Bronchial epithelial cell (primary cell): ENCODE data around the gene COL21A1. TPM values are rescaled to one million over a fixed set of nuclear protein-coding genes. Genes with fewer than 3 reads are reported as not detected.

Source experiments
- DNase-seq: peaks from one replicate; pipeline ENCODE4 v3.0.0-alpha.2; 2010; ENCODE audit warnings: low read depth
- FAIRE-seq: peaks from 2 replicates; lab custom pipeline; 2011; peaks lifted over from hg19 to GRCh38; lab: Jason Lieb, UNC
- H3K27me3 ChIP-seq: 2 replicates; pipeline ENCODE4 v1.5.1; 2011; ENCODE audit warnings: low read length; ENCODE audit not compliant: control insufficient read depth, insufficient read depth
- H3K36me3 ChIP-seq: 2 replicates; pipeline ENCODE4 v1.5.1; 2011; ENCODE audit warnings: low read length; ENCODE audit not compliant: control insufficient read depth, insufficient read depth
- H3K4me3 ChIP-seq: 2 replicates; pipeline ENCODE4 v1.5.1; 2011; ENCODE audit warnings: mild to moderate bottlenecking, low read depth, low read length, control low read depth
- total RNA-seq: library from RNA; depleted of rRNA; stranded (reverse); fragments of >200 nt; gene quantifications from 2 replicates; pipeline ENCODE4 v1.2.1, GENCODE V29; 2014
- TF ChIP-seq, protein P1 (sequence below): IDR thresholded peaks from 2 replicates; pipeline ENCODE4 v1.5.1; 2011; ENCODE audit warnings: mild to moderate bottlenecking, moderate library complexity, low read length, control low read depth, inconsistent platforms; ENCODE audit not compliant: insufficient read depth, severe bottlenecking

Gene COL21A1
- total RNA-seq, 1 donor from 2014 or later: 8.2 TPM

DNA sequence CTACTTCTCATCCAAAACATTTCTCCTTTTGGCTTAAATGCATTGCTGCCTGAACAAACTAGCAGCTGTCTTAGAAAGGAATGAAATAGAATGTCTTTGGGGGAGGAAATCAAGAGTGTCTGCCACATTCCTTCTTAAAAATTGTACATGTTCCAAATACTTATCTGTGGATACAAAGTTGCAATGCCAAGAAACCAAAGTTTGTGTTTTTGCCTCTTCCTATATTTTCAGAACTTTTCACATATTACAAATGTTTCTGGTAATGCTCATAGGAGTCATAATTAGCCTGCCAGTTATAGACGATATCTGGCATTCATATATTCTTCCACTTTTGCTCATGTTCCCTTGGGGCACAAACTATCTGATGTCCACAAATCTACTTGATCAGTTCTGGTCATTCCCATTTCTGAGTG, 206.5 kb downstream of the COL21A1 start:
- H3K4me3 ChIP-seq: no peak overlapping the region
- TF ChIP-seq, protein P1, sequence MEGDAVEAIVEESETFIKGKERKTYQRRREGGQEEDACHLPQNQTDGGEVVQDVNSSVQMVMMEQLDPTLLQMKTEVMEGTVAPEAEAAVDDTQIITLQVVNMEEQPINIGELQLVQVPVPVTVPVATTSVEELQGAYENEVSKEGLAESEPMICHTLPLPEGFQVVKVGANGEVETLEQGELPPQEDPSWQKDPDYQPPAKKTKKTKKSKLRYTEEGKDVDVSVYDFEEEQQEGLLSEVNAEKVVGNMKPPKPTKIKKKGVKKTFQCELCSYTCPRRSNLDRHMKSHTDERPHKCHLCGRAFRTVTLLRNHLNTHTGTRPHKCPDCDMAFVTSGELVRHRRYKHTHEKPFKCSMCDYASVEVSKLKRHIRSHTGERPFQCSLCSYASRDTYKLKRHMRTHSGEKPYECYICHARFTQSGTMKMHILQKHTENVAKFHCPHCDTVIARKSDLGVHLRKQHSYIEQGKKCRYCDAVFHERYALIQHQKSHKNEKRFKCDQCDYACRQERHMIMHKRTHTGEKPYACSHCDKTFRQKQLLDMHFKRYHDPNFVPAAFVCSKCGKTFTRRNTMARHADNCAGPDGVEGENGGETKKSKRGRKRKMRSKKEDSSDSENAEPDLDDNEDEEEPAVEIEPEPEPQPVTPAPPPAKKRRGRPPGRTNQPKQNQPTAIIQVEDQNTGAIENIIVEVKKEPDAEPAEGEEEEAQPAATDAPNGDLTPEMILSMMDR: no peak
- no peaks in the 10 kb centered on the region for H3K27me3 ChIP-seq
- FAIRE-seq (no peak), DNase-seq (no peak)
- H3K36me3 ChIP-seq: no peaks in the 10 kb centered on the region

DNA sequence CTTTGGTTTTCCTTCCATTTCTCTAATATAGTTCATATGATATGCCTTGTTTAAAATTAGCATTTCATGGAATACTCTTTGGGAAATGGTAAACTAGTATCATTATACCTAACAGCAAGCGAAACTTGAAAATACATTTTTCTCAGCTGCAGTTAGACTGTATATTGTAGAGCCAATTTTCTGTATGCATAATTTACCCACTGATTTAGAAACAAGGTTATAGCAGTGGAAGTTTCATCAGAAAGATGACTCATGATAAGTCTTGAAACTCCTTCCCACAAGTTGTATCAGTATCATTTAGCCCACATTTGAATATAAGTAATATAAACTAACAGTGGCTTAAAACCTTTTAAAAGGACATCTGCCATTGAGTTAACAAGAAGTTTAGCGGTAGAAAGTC, 207.2 kb downstream of the COL21A1 start:
- peak; percentile 83 for DNase-seq

DNA sequence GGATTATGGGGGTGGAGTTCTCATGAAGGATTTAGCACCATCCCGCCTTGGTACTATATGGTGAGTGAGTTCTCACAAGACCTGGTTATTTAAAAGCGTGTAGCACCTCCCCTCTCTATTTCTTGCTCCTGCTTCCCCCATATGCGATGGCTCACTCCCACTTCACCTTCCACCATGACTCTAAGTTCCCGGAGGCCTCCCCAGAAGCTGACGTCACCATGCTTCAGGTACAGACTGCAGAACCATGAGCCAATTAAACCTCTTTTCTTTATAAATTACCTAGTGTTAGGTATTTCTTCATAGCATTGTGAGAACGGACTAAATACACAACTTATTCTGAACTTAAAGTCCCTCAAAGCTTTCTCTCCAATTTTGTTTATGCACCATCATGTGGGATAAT, 208.6 kb downstream of the COL21A1 start:
- FAIRE-seq (no peak), DNase-seq (no peak)
- Histone ChIP-seq H3K36me3 (no peaks in the 10 kb centered on the region), H3K4me3 (no peak overlapping the region), H3K27me3 (no peaks in the 10 kb centered on the region)
- TF ChIP-seq, protein P1: no peak

More for the DNA sequence above, 207.2 kb downstream of the COL21A1 start:
- H3K4me3 ChIP-seq: no peak overlapping the region
- TF ChIP-seq, protein P1: no peak
- no peaks in the 10 kb centered on the region for H3K36me3 ChIP-seq
- FAIRE-seq: no peak
- no peaks in the 10 kb centered on the region for H3K27me3 ChIP-seq

DNA sequence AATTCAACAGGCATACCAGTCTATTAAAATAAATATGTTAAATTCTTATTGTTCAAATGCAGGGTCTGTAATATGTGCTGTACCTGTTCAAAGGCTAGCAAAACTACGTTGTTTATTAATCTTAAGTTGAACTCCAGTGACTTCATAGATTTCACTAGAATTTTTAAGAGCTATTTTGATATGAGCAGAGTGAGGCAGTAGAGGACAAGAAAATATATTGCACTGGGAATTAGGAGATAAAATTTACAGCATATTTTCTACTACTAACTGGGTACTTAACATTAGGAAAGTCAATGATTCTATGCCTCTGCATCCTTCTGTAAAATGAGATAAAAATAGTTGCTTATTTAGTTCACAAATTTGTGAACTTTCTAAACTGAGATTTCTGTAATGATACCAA, 209.8 kb downstream of the COL21A1 start:
- DNase-seq: no peak
- no peak overlapping the region for H3K4me3 ChIP-seq
- H3K36me3 ChIP-seq: no peaks in the 10 kb centered on the region
- TF ChIP-seq, protein P1: no peak
- no peaks in the 10 kb centered on the region for H3K27me3 ChIP-seq
- FAIRE-seq: no peak

DNA sequence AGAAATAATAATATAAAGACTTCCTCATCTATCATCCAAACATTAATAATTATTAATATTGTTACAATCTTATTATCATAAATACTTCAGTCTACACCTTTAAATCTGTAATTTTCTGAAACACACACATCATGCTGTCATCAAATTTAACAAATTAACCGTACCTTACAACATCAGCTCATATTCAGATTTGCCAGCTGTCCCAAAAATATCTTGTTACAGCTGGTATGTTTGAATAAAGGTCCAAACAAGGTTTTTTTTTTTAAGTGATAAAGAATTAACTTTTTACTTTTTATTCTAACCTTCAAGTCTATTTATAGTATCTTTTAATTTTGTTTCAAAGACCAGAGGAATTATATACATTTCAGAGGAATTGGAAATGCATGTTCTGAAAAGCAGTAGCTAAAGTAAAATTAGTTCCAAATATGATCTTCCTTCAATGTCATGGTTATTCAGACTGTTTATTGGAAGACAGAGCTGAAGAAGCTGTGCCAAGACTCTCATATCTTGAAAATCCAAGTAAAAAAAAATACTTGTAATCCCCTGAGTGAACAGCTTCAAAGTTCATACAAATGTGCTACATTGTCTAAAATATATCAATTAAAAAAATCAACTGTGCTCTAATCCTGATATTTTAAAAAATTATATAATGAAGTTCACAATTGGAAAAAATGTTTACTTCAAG, 210.3 kb downstream of the COL21A1 start:
- Histone ChIP-seq H3K36me3 (no peaks in the 10 kb centered on the region), H3K4me3 (no peak overlapping the region), H3K27me3 (no peaks in the 10 kb centered on the region)
- DNase-seq: no peak
- TF ChIP-seq, protein P1: no peak
- FAIRE-seq: no peak

DNA sequence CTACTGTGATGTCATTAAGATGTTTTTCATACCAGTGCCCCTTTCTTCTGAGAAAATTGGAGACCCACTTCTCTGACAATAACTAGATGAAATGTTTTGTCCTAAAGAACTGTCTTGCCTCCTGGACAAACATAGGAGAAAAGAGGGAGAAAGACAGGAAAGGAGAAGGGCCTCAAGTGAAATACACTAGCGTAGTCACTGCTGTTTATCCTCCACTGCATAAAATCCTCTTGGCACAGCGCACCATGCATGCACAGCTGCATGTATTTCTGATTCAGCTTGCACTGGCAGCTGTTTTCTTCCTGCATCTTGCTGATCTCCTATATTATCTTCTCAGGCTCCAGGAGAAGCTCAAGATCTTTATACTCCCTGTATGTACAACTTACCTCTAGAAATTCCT, 214.0 kb downstream of the COL21A1 start:
- Histone ChIP-seq H3K27me3 (no peaks in the 10 kb centered on the region), H3K36me3 (no peaks in the 10 kb centered on the region), H3K4me3 (no peak overlapping the region)
- FAIRE-seq (no peak), DNase-seq (no peak)
- TF ChIP-seq, protein P1: no peak
